Ureter (tissue), 1 donor: ENCODE data around the gene B3GAT3. TPM values are rescaled to one million over a fixed set of nuclear protein-coding genes. Genes with fewer than 3 reads are reported as not detected.
"Not testable (repeated sequence)": the region's sequence is repeated elsewhere in the genome, so short reads cannot be mapped to it uniquely, and the experiment has no call there.

Source experiments
- DNase-seq: peaks from one replicate; pipeline ENCODE4 v3.0.0-alpha.2; 2020; ENCODE audit warnings: low spot score
- total RNA-seq: library from RNA; stranded (reverse); gene quantifications from one replicate; pipeline ENCODE4 v1.2.4, GENCODE V29; 2023
- donor health status: DM: yes; HTN: yes; CAD: no.

The B3GAT3 gene
- total RNA-seq, 1 donor from 2014 or later: 50.7 TPM

GRCh38 chr11:62604460-62605120 is 17.2 kb downstream of the B3GAT3 start:
- no peak for DNase-seq

GRCh38 chr11:62603776-62604299 is 17.9 kb downstream of the B3GAT3 start:
- no peak for DNase-seq

- DNase-seq: no peak
Observed at GRCh38 chr11:62603072-62603408, 18.7 kb downstream of the B3GAT3 start.

- peak; percentile 84 for DNase-seq
Observed at GRCh38 chr11:62602141-62603071, 19.4 kb downstream of the B3GAT3 start.

DNA sequence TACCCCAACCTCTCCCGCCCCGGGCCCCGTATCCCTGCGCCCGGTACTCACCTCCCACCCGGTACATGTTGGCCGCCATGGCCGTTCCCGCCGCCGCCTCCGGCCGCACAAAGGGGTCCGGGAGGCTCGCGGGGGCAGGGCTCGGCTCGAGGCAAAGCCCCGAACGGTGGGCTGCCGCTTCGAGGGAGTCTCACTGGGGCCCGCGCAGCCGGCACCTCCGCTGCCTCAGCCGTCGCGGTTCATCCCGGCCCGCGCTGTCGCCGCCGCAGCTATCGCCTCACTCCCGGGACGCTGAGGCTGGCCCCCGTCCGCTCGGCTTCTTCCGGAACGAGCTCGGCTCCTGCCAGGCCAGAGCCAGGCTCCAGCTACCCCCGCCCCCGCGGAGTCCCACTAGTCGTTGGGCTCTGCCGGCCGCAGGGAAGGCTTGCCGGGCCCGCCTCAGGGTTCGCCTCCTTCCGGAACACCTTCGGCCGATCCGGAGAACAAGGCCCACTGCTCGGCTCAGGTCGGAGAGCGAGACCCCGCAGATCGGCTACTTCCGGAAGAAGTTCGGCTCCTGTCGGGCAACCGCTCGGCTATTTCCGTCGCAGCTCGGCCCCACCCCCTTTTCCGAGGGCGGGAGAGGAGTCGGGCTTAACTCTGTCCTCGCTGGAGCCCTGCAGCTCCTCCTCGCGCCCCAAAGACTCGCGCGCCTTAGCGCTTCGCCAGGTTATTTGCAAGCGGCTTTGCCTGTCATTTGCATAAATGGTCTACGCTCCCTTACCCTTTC is 20.2 kb downstream of the B3GAT3 start, which contains the start of gene MTA2:
TSS of gene MTA2 (minus strand) at position 494 of the 769 bp plus-strand sequence. CDS start at position 79, 415 bp downstream.
- DNase-seq: peak; percentile 99

- peak; percentile 75 for DNase-seq
Observed at GRCh38 chr11:62601122-62601371, 20.7 kb downstream of the B3GAT3 start.

GRCh38 chr11:62600367-62601121 is 21.2 kb downstream of the B3GAT3 start:
- DNase-seq: no peak

- peak; percentile 79 for DNase-seq
Observed at GRCh38 chr11:62599901-62600300, 21.9 kb downstream of the B3GAT3 start.

DNA sequence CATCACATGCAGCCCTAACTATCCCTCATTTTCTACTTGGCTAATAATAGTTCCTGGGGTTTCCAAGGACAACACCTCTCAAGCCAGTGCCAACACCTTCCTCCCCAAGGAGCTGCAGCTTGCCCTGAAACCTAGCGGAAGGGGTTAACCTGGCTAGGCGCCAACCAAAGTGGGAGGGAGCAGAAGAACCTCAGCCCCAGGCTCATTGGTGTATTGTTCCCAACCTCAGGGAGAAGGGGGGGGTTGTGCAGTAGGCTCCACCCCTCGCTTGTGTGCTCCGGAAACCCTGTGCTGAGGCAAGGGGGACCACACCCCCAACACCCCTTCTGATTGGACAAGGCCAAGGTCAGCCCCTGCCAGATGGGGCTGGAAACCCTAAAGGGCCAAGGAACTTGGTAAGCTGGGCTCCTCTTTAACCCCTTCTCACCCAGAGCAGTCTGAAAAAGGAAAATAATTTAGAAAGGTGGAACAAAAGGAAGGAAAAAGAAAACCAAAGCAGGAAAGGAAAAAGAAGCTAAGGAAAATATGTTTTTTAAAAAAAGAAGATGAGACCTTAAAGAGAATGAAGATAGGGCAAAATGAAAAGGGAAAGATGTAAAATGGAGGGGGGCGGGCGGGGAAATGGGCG is 22.6 kb downstream of the B3GAT3 start:
- peak; percentile 95 for DNase-seq

GRCh38 chr11:62595124-62595523 is 26.7 kb downstream of the B3GAT3 start:
- no peak for DNase-seq

- DNase-seq: peak; percentile 77
Observed at GRCh38 chr11:62593434-62594044, 28.2 kb downstream of the B3GAT3 start.

GRCh38 chr11:62592989-62593421 is 28.8 kb downstream of the B3GAT3 start:
- DNase-seq: no peak

DNA sequence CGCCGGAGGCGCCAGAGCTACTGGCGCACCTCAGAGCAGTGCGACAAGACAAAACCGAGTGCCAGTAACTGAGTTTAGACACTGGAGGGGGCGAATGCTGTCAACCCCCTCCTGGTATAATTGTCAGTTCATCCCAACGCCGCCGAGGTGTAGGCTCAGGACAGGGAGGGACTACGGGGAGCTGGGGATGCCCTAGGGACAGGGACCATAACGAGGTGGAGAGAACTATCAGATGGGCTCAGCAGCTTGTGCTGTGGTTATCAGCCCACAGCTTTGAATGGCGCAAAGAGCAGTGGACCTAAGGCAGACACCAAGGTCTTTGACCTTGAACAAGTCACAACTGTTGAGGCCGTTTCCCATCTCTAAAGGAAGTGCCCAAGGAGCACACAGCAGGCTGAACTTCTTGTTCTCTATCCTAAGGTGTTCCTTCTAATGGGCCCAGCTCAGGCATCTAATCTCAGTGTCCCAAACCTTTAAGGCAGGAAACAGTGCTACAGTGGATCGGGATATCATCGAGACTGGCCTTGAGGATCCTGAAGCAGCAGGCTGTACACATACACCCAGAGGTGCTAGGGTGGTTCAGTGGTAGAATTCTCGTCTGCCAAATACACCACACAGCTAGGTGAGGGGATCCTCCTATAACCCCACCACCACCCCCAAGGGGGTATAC is 29.5 kb downstream of the B3GAT3 start:
- DNase-seq: no peak

DNA sequence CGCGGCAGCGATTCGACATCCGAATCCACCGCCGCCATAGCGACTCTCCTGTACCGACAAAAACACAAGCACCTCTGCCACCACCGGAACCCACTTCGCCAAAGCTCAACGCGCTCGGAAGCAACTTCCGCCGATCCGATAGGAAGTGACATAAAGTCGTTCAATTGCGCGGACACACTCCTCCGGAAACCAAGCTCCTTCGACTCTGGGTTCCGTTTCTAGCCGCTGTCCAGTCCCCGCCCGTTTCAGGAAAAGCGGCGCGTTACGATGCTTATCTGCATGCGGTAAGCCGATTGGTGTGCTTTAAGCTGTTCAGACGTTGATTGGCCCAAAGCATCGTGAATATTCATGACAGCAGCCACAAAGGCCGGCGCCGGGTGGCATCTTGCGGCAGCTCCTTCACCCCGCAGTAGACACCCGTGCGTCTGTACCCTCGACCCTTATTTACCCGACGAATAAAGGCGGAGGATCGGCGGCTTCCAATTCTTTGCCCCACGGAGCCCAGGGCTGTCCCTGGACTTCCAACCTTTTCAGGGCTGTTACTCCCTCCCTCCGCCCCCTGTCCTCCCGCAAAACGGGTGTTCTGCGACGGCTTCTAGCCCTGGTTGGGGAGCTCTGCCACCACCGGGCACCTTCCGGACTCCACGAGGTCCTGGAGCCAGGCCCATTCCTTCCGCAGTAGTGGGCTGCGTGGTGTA is 30.2 kb downstream of the B3GAT3 start, which contains the start of gene TUT1:
TSS of gene TUT1 (minus strand) at position 76 of the 698 bp plus-strand sequence. CDS start at position 38, 38 bp downstream.
- DNase-seq: peak; percentile 98

- DNase-seq: no peak
Observed at GRCh38 chr11:62588966-62589637, 32.7 kb downstream of the B3GAT3 start.

- not testable (repeated sequence) for DNase-seq
Observed at GRCh38 chr11:62585356-62585755, 36.4 kb downstream of the B3GAT3 start.

GRCh38 chr11:62581735-62582134 is 40.1 kb downstream of the B3GAT3 start:
- DNase-seq: not testable (repeated sequence)

GRCh38 chr11:62580959-62581715 is 40.6 kb downstream of the B3GAT3 start:
- DNase-seq: no peak
